Endothelial cell of umbilical vein (primary cell): Measurements from ENCODE around the gene FBLN2. TPM values are rescaled to one million over a fixed set of nuclear protein-coding genes. Genes with fewer than 3 reads are reported as not detected.

Experiments
- BruUV-seq: library from RNA; stranded (reverse); fragments of 400-500 nt; replicated peaks from 2 replicates; lab custom pipeline; 2021; lab: Mats Ljungman, UMichigan
- CTCF ChIA-PET: fragments of 300-600, 350-600 bp; sonication (Branson Sonifier 250); formaldehyde crosslinking; loops from one replicate; lab custom pipeline; 2021; ENCODE audit warnings: antibody characterized with exemption, inconsistent platforms; lab: Charles Lee
- POLR2A ChIA-PET: fragments of 300-600, 350-600 bp; sonication (Branson Sonifier 250); formaldehyde crosslinking; loops from one replicate; lab custom pipeline; 2021; ENCODE audit warnings: antibody characterized with exemption, inconsistent platforms; lab: Charles Lee
- DNase-seq: peaks from one replicate; pipeline ENCODE4 v3.0.0-alpha.2; 2011; ENCODE audit warnings: low read depth, low spot score
- FAIRE-seq: peaks from 2 replicates; lab custom pipeline; 2011; peaks lifted over from hg19 to GRCh38; lab: Jason Lieb, UNC
- H2AFZ ChIP-seq: 2 replicates; pipeline ENCODE4 v1.6.0; 2012; ENCODE audit warnings: low read depth, low read length, control low read depth, inconsistent platforms
- H3K27ac ChIP-seq: 2 replicates; pipeline ENCODE4 v1.5.1; 2011; ENCODE audit warnings: low read depth, mild to moderate bottlenecking, control low read depth, low read length, moderate library complexity; ENCODE audit not compliant: insufficient read depth
- H3K27me3 ChIP-seq, 2 experiments: 2 replicates each; pipeline versions ENCODE4 v1.6.0 to v1.6.1; 2011; ENCODE audit warnings: low read length in 2 of 2, mixed read lengths in 1 of 2; ENCODE audit not compliant: control insufficient read depth in 2 of 2, insufficient read depth in 2 of 2
- H3K36me3 ChIP-seq, 2 experiments: 2 replicates in 1 of 2; 3 replicates in 1 of 2; pipeline ENCODE4 v1.5.1; 2011; ENCODE audit warnings: low read length in 2 of 2, mild to moderate bottlenecking in 1 of 2, moderate library complexity in 1 of 2; ENCODE audit not compliant: control insufficient read depth in 2 of 2, insufficient read depth in 2 of 2; ENCODE audit errors: extremely low read depth in 1 of 2
- H3K4me1 ChIP-seq: 3 replicates; pipeline ENCODE4 v1.5.1; 2011; ENCODE audit warnings: mild to moderate bottlenecking, low read length; ENCODE audit not compliant: control insufficient read depth, insufficient read depth; ENCODE audit errors: extremely low read depth
- H3K4me2 ChIP-seq: 2 replicates; pipeline ENCODE4 v1.6.1; 2011; ENCODE audit warnings: low read length, control low read depth, mixed read lengths; ENCODE audit not compliant: insufficient read depth
- H3K4me3 ChIP-seq, 3 experiments: fragments of 200-600 bp in 1 of 3; sonication (generic), shearing (Covaris generic) in 1 of 3; replicated peaks in 1 of 3; 2 replicates each; pipeline ENCODE4 v1.5.1; 2011 to 2016; ENCODE audit warnings: control low read depth in 3 of 3, low read length in 3 of 3, mild to moderate bottlenecking in 2 of 3, inconsistent platforms in 1 of 3, low read depth in 1 of 3, moderate library complexity in 1 of 3; ENCODE audit not compliant: insufficient read depth in 1 of 3
- H3K79me2 ChIP-seq: 2 replicates; pipeline ENCODE4 v1.6.0; 2012; ENCODE audit warnings: low read length, inconsistent platforms; ENCODE audit not compliant: control insufficient read depth, insufficient read depth
- H3K9ac ChIP-seq: replicated peaks from 2 replicates; pipeline ENCODE3; 2011; ENCODE audit warnings: low read length, control low read depth; ENCODE audit not compliant: insufficient read depth; ENCODE audit errors: extremely low read depth
- H3K9me1 ChIP-seq: replicated peaks from 3 replicates; pipeline ENCODE4 v1.6.0; 2011; ENCODE audit warnings: mild to moderate bottlenecking, low read length; ENCODE audit not compliant: control insufficient read depth, insufficient read depth; ENCODE audit errors: extremely low read depth
- H3K9me3 ChIP-seq: replicated peaks from 2 replicates; pipeline ENCODE4 v1.5.1; 2012; ENCODE audit warnings: low read length, inconsistent platforms; ENCODE audit not compliant: control insufficient read depth, insufficient read depth
- H4K20me1 ChIP-seq: replicated peaks from 2 replicates; pipeline ENCODE3; 2011; ENCODE audit warnings: mild to moderate bottlenecking, low read length; ENCODE audit not compliant: control insufficient read depth, insufficient read depth; ENCODE audit errors: extremely low read depth
- CTCF ChIP-seq, 2 donors: IDR thresholded peaks; 1 replicate in 1 of 2; 2 replicates in 1 of 2; pipeline ENCODE4 v1.5.1; 2011; ENCODE audit warnings: low read length in 2 of 2, mild to moderate bottlenecking in 2 of 2, moderate library complexity in 2 of 2, control low read depth in 1 of 2, inconsistent platforms in 1 of 2, low read depth in 1 of 2; ENCODE audit not compliant: insufficient read depth in 1 of 2; ENCODE audit errors: extremely low read depth in 1 of 2
- FOS ChIP-seq: IDR thresholded peaks from 2 replicates; pipeline ENCODE4 v1.6.1; 2011; ENCODE audit warnings: mild to moderate bottlenecking, low read length, moderate library complexity, borderline replicate concordance; ENCODE audit not compliant: insufficient read depth
- MAX ChIP-seq: IDR thresholded peaks from 2 replicates; pipeline ENCODE4 v1.6.1; 2011; ENCODE audit not compliant: insufficient read depth, insufficient read length
- MYC ChIP-seq: IDR thresholded peaks from one replicate; pipeline ENCODE4 v1.6.1; 2011; ENCODE audit warnings: mild to moderate bottlenecking, low read depth, low read length
- POLR2A ChIP-seq: IDR thresholded peaks from 2 replicates; pipeline ENCODE4 v1.6.1; 2012; ENCODE audit warnings: low read depth, mild to moderate bottlenecking, control low read depth, low read length
- POLR2AphosphoS5 ChIP-seq: IDR thresholded peaks from 2 replicates; pipeline ENCODE4 v1.6.1; 2012; ENCODE audit warnings: low read depth, mild to moderate bottlenecking, control low read depth, low read length, moderate library complexity; ENCODE audit not compliant: insufficient read depth
- dilution Hi-C: fragments of 300-500 bp; cut with MboI; formaldehyde crosslinking; loops from one replicate; pipeline ENCODE4 v1.15.0; 2019; ENCODE audit warnings: low sequenced_read_pairs; ENCODE audit not compliant: extremely low pct_ligation_motif_present
- intact Hi-C: fragments of 100-400 bp; cut with micrococcal nuclease; formaldehyde crosslinking; loops from one replicate; pipeline ENCODE4 v1.10.0; 2022
- polyA plus RNA-seq, 4 experiments: library from polyadenylated mRNA; depleted of rRNA in 3 of 4; stranded (reverse) in 3 of 4; unstranded in 1 of 4; fragments of >200 nt; gene quantifications; 2 replicates each; pipeline versions ENCODE4 v1.2.1 to v1.2.3, GENCODE V29; 2011 to 2012; ENCODE audit warnings: missing spikeins in 1 of 4
- total RNA-seq: library from RNA; stranded (reverse); gene quantifications from 2 replicates; pipeline ENCODE4 v1.2.3, GENCODE V29; 2021

FBLN2 gene
- total and polyA plus RNA-seq, 2 donors (not counting 3 experiments of a cell fraction or from before 2014, with no cell fraction given) = 1.4 to 1.9 TPM

GRCh38 chr3:13596426-13597205 lies 47.7 kb downstream of the FBLN2 start:
- no peaks in the 10 kb centered on the region for H3K9me3 ChIP-seq
- BruUV-seq = no TSS peak
- POLR2A ChIA-PET = no interaction called here
- FAIRE-seq (no peak), DNase-seq (no peak)
- H3K27me3 ChIP-seq = no peaks in the 10 kb centered on the region
- H3K36me3 ChIP-seq = no peaks in the 10 kb centered on the region
- H3K4me1 ChIP-seq = no peaks in the 10 kb centered on the region
- H4K20me1 ChIP-seq = no peaks in the 10 kb centered on the region
- CTCF ChIA-PET = no interaction called here
- no peak for TF ChIP-seq POLR2A
- TF ChIP-seq MAX = no peak
- TF ChIP-seq POLR2AphosphoS5 = no peak
- TF ChIP-seq MYC = no peak
- TF ChIP-seq FOS = no peak
- no peak for TF ChIP-seq CTCF (IDR thresholded peaks at IDR 0.05; ENCODE audit: extremely low read depth in 1 of 2, insufficient read depth in 1 of 2, low read depth in 1 of 2, low read length in 2 of 2)
- no peak overlapping the region for H3K9ac ChIP-seq
- intact Hi-C loops (no loop called here), dilution Hi-C loops (no loop called here)
- no peak overlapping the region for H2AFZ ChIP-seq
- H3K4me3 ChIP-seq = no peak overlapping the region
- no peaks in the 10 kb centered on the region for H3K9me1 ChIP-seq
- no peaks in the 10 kb centered on the region for H3K79me2 ChIP-seq
- no peak overlapping the region for H3K4me2 ChIP-seq
- H3K27ac ChIP-seq = no peak overlapping the region
